Fibroblast of pulmonary artery (primary cell): Measurements from ENCODE around the gene CLDN5.

Experiments used
- DNase-seq: peaks from one replicate; pipeline ENCODE4 v3.0.0-alpha.2; 2010; ENCODE audit warnings: low read depth
- H3K4me3 ChIP-seq: replicated peaks from 2 replicates; pipeline ENCODE4 v1.5.1; 2011; ENCODE audit warnings: low read depth, mild to moderate bottlenecking, control low read depth, low read length, moderate library complexity
- TF ChIP-seq, protein P1 (sequence below): IDR thresholded peaks from 2 replicates; pipeline ENCODE4 v1.5.1; 2011; ENCODE audit warnings: mild to moderate bottlenecking, control low read depth, low read length, inconsistent platforms; ENCODE audit errors: missing control alignments

Gene CLDN5

DNA sequence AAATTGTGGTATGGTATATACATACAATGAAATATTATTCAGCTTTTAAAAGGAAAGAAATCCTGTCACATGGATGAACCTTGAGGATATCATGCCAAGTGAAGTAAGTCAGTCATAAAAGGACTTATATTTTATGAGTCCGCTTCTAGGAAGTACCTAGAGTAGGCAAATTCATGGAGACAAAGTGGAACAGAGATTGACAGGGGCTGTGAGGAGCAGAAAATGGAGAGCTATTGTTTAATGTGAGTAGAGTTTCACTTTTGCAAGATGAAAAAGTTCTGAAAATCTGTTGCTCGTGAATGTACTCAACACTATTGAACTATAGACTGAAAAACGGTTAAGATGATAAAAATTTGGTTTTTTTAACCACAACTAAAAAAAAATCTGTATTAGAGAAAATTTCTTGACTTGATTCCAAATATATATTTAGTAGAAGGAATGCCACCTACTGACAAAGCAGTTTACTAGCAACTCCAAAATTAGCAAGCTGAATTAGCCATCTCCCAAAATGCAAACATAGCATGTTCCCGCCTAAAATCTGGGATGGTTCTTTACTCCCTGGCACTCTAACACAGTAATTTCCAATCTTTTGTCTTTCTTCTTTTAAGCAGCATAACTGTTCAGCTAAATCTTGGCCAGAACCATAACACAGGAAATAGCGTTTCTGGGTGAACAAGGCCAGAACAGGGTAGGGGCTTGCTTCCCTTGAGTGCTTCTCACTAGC, 46.7 kb downstream of the CLDN5 start:
- DNase-seq: peak; percentile 35
- peak overlapping the region; percentile 93 for H3K4me3 ChIP-seq
- TF ChIP-seq, protein P1, sequence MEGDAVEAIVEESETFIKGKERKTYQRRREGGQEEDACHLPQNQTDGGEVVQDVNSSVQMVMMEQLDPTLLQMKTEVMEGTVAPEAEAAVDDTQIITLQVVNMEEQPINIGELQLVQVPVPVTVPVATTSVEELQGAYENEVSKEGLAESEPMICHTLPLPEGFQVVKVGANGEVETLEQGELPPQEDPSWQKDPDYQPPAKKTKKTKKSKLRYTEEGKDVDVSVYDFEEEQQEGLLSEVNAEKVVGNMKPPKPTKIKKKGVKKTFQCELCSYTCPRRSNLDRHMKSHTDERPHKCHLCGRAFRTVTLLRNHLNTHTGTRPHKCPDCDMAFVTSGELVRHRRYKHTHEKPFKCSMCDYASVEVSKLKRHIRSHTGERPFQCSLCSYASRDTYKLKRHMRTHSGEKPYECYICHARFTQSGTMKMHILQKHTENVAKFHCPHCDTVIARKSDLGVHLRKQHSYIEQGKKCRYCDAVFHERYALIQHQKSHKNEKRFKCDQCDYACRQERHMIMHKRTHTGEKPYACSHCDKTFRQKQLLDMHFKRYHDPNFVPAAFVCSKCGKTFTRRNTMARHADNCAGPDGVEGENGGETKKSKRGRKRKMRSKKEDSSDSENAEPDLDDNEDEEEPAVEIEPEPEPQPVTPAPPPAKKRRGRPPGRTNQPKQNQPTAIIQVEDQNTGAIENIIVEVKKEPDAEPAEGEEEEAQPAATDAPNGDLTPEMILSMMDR: peak; percentile 41

DNA sequence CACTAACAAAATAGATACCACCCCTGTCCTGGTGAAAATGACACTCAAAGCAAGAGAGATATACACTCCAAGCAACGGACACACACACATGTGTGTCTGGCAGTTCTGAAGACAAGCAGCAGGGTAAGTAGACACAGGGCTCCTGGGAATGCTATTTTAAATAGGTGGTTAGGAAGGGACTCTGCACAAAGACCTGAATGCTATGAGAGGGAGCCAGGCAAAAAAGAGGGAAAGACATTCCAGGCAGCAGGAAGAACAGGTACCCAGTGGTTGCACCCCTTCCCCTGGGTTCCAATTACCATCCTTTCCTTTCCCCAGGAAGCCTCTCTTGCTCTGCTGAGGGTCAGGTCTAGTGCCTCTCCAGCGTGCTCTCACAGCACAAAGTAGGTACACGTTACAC, 48.2 kb downstream of the CLDN5 start:
- DNase-seq: no peak
- no peak overlapping the region for H3K4me3 ChIP-seq
- TF ChIP-seq, protein P1: no peak

DNA sequence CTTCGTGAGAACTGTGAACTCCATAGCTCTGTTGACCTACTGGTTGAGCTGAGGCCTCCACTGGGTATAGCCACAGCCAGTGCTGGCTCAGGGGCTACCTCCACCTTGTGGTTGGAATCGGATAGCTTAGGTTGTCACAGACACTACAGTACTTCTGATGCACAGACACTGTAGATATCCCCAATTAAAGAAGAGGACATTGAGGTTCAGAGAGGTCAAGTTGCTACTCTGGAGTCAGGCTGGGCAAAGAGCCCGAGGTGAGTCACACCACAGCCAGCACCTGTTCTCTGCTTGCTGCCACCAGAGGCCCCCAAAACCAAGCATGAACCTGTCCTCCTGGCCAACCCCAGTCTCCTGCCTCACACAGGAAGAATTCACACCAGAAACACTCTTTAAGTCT, 50.6 kb downstream of the CLDN5 start:
- DNase-seq: no peak
- no peak overlapping the region for H3K4me3 ChIP-seq
- TF ChIP-seq, protein P1: peak; percentile 8
